ENCODE measurements around the gene KCNJ10.

The KCNJ10 gene

DNA sequence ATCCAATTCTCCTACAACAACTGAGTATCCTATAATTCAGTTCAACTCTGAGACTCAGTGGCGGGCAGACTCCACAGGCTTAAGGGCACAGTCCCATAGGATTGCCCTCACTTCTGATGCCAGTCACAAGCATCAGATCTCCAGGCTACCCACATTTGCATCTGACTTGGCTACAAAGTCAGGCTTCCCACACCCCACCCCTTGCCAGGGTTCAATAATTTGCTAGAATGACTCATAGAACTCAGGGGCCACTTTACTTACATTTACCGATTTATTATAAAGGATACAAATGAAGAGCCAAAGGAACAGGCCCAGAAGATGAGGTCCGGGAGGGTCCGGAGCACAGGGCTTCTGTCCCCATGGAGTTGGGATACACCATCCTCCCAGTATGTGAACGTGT, 80.0 kb downstream of the KCNJ10 start:
- no peak for DNase-seq (ENCODE audit: low read depth)

DNA sequence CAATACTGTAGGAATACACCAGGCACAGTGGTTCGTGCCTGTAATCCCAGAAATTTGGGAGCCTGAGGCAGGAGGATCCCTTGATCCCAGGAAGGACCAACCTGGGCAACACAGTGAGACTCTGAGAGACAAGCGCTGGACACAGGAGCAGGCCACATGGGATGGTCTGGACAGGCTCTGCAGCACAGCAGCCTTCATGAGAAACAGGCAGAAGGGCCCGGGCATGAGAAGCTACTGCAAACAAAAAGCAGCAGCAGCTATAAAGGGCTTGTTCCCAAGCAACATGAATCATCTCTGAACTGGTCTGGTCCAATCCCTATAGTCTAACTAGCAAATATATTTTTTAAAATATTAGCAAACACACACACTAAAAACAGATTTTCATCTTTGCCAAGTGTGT, 80.4 kb downstream of the KCNJ10 start:
- DNase-seq (ENCODE audit: low read depth): no peak

DNA sequence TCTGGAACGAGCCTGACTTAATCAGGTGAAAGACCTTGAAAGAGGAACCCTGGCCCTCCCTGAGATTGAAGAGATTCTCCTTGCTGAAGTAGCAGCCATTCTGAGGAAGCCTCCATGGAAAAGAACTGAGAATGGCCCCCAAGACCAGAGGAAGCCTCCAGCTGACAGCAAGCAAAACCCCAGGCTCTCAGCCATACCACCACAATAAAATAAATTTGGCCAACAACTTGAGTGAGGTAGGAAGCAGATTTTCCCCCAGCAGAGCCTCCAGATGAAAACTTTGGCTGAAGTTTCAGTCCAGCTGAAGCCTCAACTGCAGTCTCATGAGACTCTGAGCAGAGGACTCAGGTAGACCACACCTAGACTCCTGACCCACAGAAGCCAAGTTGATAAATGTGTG, 82.0 kb downstream of the KCNJ10 start:
- no peak for DNase-seq (ENCODE audit: low read depth)

GRCh38 chr1:159987186-159987585, 82.8 kb downstream of the KCNJ10 start:
- DNase-seq (ENCODE audit: low read depth): no peak

GRCh38 chr1:159986531-159986930, 83.4 kb downstream of the KCNJ10 start:
- no peak for DNase-seq (ENCODE audit: low read depth)

DNA sequence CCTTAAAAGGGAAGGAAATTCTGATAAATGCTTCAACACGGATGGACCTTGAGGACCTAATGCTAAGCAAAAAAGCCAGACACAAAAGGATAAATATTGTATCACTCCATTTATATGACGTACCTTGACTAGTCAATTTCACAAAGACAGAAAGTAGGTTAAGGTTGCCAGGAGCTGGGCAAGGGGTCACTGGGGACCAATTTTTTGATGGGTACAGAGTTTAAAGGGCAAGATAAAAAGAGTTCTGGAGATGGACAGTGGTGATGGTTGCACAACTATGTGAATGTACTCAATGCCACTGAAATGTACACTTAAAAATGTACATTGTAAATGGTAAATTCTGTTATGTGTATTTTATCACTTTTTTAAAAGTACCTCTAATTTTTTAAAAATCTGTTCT, 83.9 kb downstream of the KCNJ10 start:
- DNase-seq (ENCODE audit: low read depth): no peak

DNA sequence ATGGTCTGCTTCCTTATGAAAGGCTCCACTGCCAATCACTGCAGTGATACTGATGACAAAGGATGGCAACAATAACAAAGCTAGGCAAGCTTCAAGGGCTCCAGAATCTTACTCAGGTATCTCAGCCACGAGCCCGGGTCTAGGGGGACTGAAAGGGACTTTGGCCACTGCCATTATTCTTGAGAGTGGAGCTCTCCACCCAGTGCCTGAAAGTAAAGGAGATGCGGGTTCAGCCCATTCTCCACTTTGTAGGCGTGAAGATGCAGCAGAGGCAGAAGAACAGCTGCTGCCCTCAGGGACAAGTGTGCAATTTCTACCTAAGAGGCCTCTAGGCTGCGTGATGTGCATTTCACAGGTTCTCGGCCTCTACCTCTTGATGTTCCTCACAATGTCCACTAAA, 84.5 kb downstream of the KCNJ10 start:
- no peak for DNase-seq (ENCODE audit: low read depth)

GRCh38 chr1:159983681-159984080, 86.3 kb downstream of the KCNJ10 start:
- DNase-seq (ENCODE audit: low read depth): no peak

GRCh38 chr1:159982280-159982679, 87.7 kb downstream of the KCNJ10 start:
- DNase-seq (ENCODE audit: low read depth): no peak

DNA sequence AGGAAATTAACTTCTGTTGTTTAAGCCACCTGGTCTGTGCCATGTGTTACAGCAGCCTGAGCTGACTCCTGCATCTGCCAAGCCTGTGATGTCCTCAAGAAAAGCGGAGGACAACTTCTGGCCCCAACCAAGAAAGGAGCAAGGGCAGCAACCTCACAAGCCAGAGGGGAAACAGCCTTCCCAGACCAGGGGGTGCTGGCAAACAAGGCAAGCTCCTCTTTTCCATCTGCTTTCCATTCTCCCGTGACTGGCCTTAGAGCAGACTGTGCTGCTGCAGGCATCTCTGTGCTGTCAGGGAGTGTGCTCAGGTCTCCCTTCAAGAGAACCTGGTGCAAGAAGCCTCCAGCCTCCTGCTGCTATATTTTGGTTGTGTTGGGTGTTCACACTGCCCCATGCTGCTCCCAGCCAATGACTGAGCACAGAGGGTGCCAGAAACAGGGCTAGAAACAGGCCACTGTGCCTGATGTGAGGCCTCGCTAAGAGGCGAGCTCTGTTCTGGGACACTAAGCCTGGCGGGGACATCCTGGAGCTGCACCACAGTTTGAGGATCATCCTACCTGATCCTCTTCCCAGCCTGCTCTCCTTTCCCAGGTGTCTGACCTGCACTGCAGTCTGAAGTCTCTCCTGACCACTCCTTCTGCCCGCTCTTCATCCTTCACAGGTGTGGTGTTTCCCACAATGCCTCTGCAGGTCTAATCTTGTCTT, 88.5 kb downstream of the KCNJ10 start:
- DNase-seq (ENCODE audit: low read depth): no peak

GRCh38 chr1:159980786-159981185, 89.2 kb downstream of the KCNJ10 start:
- DNase-seq (ENCODE audit: low read depth): no peak

DNA sequence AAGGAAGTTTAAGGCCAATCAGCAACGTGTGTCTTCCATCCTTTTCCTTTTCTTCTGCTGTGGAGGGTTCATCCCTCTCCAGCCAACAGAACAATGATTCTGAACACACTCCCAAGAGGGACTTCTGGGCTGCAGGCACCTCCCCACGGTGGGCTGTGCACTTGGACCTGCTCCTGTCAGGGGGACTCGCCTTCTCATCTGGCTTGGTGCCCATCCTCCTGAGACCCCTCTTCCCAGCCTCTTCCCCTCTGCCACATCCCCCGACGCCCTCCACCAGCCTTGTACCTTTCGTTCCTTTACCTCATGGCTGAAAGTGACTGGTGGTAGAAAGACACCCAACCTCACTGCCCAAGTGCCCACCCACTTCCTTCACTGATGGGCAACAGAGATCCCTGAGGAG, 89.9 kb downstream of the KCNJ10 start:
- no peak for DNase-seq (ENCODE audit: low read depth)

DNA sequence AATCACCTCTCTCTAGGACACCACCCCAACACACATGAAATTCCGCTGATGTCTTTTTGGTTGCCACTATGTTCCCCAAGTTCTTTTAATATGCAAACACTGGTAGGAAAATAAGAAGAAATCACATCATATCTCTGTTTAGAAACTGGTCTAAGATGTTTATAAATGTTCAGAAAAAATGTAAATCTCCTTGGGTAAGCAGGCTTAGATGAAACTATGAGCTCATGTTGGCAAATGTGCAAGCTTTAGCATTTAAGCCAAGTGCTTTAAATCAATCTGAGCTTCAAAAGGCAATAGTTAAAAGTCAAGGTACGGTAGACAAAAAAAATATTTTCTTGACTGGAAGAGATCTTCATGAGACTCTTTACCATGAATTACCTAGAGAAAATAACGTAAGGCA, 90.7 kb downstream of the KCNJ10 start:
- DNase-seq (ENCODE audit: low read depth): no peak

DNA sequence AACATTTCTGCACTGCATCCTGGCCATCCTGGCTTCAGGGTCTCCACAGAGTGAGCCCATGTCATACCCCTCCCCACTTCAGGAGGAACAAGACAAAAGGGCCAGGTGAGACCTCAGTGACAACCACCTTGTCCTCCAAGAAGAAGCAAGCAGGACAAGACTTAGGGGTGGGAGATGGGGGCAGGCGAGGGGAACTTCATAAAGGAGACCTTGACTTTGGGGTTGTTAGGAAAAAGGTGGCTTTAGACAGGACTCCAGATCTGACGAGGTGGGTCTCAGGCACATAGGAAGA, 91.9 kb downstream of the KCNJ10 start:
- DNase-seq (ENCODE audit: low read depth): no peak

DNA sequence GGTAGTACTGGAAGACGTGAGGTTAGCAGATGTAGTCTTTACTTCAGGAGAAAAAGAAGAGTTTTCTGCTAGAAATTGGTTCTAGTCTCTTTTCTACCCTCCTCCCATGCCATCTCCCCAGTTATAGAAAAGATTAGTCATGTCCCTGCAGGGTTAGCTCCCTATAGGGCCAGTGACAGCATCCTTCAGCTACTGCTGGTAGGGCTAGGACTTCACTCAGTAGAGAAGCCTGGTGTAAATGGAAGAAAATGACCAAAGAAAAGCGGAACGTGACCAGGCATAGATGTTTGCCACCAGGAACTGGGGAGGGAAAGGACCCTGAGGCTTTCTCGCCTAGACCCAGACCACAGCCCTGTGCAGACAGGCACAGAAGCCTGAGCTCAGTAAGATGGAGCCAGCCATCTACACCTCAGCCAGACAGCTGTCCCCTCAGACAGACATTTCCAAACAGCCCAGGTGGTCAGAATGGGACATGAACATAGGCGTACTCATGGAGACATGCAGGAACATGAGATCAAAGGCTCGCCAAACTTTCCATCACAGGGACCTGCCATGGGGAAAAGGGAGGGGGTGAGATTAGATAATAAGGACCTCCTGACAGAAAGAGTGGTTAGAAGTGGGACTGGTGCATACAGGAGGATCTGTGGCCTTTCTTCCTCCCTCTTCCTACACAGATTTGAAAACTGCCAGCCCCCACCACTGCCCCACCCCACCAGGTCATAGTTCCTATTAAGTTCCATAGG, 92.4 kb downstream of the KCNJ10 start:
- DNase-seq (ENCODE audit: low read depth): no peak

DNA sequence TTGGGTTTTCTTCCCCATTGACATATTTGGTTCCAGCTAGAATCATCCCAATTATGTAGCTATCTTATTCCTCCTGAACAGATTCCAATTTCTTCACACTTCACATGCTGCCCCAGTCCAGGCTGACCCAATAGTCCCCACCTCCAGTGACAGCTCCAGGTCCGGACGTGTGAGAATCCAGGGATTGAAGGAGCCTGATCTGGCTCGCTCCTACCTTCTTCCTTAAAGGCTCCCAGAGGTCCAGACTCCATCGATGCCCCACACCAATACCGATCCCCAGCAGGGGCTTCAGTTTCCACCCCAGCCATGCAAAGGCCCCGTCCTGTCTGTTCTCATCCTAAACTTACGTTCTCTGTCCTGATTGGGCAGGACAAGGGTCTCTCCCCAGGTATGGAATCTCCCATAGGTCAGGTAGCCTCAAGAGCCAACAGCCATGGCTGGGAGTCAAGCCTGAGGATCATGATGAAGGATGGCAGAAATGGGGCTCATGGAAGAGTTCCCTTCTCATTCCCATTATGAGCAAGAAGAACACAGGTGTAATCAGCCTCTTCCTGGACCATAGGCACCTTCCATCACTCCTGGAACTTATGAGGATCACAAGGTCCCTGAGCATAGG, 95.5 kb downstream of the KCNJ10 start:
- DNase-seq (ENCODE audit: low read depth): no peak

GRCh38 chr1:159973350-159973940, 96.5 kb downstream of the KCNJ10 start:
- no peak for DNase-seq (ENCODE audit: low read depth)

DNA sequence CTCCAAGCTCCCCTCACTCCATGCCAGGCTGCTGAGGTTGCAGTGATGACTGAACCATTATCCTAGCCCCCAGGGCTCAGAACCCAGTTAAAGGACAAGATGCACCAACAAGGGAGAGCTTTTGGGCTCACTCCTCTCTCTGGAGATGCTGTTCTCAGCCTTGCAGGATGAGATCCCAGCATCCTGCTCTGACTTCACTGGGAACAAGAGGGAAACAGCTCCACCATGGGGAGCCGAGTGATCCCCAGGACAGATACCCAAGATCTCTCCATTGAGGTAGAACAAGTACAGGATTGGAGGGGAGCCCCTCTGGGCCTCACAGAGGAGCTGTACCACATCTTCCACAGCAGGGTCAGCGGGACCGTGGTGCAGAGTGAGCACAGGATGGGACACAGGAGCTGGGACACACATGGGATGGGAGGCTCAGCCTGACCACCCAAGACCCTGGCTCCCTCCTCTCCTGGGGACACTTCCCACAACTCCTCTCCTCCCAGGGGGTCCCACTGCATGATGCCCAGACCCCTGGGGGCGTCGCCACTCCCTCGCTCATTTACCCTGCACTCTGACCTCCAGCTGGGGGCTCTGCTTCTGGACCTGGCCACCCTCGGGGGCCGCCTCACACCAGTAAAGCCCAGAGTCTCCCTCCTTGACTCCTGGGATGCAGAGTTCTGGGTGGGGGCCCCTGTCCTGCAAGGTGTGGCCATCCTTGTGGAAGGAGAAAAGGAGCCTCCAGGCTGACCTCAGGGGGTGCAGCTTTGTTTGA, 97.3 kb downstream of the KCNJ10 start:
- no peak for DNase-seq (ENCODE audit: low read depth)

DNA sequence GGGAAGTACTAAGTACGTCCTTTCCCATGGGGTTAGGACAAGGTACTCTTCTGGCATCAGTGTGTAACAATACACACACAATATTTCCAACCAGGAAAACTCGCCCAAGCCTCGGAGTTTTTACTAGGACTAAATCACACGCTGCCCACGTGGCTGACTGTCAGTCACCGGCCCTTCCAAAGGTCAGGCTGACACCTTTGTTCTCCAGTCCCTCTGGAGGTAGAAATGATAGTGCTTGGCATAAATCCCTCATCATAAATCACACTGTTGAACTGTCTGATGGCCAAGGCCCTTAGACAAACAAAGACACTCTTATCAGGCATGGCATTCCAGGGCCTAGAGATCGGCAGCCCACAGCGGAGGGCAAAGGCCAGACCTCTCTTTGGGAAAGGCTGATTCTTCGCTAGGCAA, 99.0 kb downstream of the KCNJ10 start:
- no peak for DNase-seq (ENCODE audit: low read depth)

GRCh38 chr1:159968901-159969300, 101.1 kb downstream of the KCNJ10 start:
- no peak for DNase-seq (ENCODE audit: low read depth)

DNA sequence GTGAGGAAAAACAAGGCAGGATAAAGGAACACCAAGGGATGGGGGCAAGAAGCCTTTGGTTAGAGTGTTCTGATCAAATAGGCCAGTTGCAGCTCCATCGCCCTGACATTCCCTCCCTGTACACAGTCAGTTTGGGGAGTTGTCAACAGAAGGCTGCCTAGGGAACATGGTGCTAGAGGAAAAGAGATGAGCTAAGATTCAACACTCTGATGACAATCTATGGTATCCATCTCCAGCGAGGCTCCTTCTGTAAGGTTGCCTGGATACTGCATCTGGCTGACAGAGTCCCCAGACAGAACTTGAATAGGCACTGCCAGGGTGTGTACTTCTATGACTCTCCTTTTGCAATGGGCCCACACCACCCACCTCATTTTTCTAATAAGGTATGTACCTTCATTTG, 104.7 kb downstream of the KCNJ10 start:
- DNase-seq (ENCODE audit: low read depth): no peak

DNA sequence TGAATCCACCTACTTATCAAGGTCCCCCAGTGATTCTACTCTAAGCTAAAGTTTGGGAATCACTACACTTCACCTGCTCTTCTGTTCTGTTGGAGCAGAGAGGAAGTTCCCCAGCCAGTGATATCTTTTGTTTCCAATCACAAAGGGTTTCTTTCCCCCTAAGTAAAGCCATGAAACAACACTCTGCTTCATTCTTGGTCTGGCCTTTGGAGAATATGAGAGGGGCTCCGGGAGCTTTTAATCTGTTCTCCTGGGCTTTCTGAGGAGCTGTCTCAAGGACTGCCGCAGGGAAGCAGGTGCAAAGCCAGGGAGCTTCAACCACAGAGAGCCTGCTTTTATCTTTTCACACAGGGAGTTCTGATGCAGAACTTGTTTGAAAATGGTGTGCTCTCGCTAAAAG, 105.8 kb downstream of the KCNJ10 start:
- no peak for DNase-seq (ENCODE audit: low read depth)

DNA sequence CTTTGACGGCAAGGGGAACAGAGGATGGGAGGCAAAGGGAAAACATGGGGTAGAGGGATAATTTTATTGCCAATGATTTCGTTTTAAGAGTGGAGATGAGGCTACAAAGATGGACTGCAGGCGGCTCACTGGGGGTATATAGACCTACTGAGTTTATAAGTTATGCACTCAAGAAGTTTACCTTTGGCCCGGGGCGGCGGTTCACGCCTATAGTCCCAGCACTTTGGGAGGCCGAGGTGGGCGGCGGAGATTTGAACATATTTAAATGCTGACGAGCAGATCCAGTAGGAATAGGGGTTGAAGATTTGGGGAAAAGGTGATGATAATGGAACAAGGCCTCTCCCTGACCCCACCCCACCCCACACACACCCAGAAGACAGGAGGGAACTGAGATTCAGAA, 107.8 kb downstream of the KCNJ10 start:
- DNase-seq (ENCODE audit: low read depth): no peak
